T47D (cell line): ENCODE results near the gene ADSS2.
A peak's percentile ranks its signal among the peaks of the same experiment; 100 is the strongest.

Experiments used
- DNase-seq, 2 experiments: peaks; one replicate each; pipeline versions ENCODE4 v3.0.0 to v3.0.0-alpha.2; 2011 to 2012; ENCODE audit warnings: low read depth in 1 of 2, low spot score in 1 of 2
- JUND ChIP-seq: IDR thresholded peaks from 2 replicates; pipeline ENCODE4 v1.6.1; 2012; ENCODE audit warnings: low read depth
- in situ Hi-C: cut with HindIII; loops from 2 replicates; pipeline ENCODE4 v1.10.0; 2016; ENCODE audit warnings: low sequenced_read_pairs, low pct_unique_long_range_greater_than_20kb

ADSS2 gene

GRCh38 chr1:244436336-244437085 is 15.2 kb downstream of the ADSS2 start:
- no peak for DNase-seq
- no peak for TF ChIP-seq JUND
- in situ Hi-C loops: no loop called here

DNA sequence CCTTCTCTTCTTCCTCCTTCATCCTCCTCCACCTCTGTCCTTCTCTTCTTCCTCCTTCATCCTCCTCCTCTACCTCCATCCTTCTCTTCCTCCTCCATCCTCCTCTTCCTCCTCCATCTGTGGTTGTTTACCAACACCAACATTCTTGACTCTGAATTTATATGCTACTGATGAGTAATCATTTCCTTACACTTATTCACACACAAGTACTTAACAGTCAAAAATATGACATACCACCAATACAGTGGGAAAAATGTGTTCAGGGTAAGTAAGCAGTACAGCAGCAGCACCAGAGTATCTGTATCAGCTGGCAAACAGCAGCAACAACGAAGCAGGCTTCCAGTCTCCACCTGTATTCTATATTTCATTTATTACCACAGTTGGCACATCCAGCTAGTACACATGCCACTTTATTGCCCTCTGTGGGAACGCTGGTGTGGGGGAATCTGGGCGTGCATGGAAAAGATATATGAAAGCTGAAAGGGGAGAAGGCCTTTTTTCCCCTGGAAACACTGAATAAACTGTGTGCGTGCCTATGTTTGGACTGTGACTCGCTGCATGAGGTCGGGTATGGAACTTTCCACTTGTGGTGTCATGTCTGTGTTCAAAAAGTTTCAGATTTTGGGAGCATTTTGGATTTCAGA is 16.0 kb downstream of the ADSS2 start:
- in situ Hi-C loops: no loop called here
- no peak for TF ChIP-seq JUND
- DNase-seq: no peak

GRCh38 chr1:244431166-244431565 is 20.5 kb downstream of the ADSS2 start:
- in situ Hi-C loops: no loop called here
- TF ChIP-seq JUND: no peak

DNA sequence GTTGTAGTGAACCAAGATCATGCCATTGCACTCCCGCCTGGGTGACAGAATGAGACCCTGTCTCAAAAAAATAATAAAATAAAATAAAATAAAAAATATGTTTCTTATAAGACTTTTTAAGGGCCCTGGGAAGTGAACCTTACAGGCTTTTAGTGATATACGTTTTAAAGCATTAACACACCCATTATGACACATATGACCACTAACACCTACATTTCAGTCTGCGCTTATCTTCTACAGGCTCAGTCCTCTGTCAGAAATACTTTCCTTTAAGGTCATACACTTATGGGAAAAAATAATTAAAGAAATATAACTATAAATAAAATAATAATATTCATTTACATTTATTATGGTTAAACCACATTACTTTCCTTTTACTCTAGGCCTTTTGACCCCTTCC is 21.9 kb downstream of the ADSS2 start:
- in situ Hi-C loops: no loop called here
- no peak for DNase-seq
- no peak for TF ChIP-seq JUND

More at GRCh38 chr1:244431166-244431565, 20.5 kb downstream of the ADSS2 start:
- no peak for DNase-seq

DNA sequence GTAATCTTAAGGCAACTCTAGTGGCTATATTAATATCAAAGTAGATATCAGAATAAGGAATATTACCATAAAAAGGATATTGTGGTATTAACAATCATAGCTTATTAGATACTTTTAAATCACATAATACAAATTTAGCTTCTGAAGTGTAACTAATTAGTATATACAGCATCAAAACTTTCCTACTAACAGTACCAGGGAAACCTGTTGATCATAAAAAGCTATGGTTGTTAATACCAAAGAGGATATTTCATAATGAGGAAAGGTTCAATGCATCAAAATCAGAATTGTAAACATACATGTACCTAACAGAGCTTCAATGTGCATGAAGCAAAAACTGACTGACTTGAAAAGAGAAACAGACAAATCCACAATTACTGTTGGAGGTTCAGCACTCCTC is 24.1 kb downstream of the ADSS2 start:
- in situ Hi-C loops: no loop called here
- DNase-seq: no peak
- no peak for TF ChIP-seq JUND

GRCh38 chr1:244424649-244425334 is 26.9 kb downstream of the ADSS2 start:
- in situ Hi-C loops: no loop called here
- no peak for DNase-seq
- TF ChIP-seq JUND: no peak

- TF ChIP-seq JUND: no peak
- DNase-seq: no peak
- in situ Hi-C loops: no loop called here
Measured at GRCh38 chr1:244422174-244422573, 29.5 kb downstream of the ADSS2 start.

DNA sequence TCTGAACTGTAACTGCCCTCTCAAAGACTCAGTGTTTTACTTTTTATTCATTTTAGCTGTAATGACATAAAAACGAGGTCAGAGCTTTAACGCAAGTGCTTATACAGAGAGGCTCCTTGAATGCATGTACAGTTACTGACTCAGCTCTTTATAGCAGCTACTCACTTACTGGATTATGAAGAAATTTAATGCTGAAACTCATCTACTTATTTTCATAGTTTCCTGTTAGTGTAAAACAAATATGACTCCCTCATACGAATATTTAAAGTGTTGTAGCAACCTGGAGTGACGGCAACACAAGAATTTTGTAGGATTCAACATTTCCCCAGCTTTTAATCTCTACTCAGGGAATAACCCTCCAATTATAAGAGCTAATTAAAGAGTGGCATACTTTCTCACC is 32.7 kb downstream of the ADSS2 start:
- in situ Hi-C loops: no loop called here
- DNase-seq: no peak
- TF ChIP-seq JUND: no peak

- in situ Hi-C loops: no loop called here
- no peak for TF ChIP-seq JUND
- DNase-seq: peak in 1 of 2 experiments; percentile 39
Measured at GRCh38 chr1:244414543-244414942, 37.2 kb downstream of the ADSS2 start.

DNA sequence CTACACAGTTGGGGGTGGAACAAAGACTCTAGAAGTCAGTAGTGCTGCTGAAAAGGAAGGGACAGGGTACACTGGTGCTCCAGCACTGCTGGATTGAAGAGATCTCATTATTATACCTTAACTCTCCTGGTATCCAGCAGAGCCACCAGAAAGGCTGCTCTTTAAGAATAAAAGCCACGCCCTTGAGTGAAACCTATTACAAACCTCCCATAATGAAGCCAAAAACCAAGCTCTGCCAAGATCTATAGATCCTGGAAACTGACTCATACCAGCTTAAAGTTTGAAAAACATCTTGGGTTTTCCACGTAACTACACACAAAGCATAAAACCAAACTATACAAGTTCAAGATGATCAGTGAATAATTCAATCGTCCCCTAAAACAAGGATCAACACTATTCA is 38.0 kb downstream of the ADSS2 start:
- no peak for DNase-seq
- in situ Hi-C loops: no loop called here
- no peak for TF ChIP-seq JUND

- no peak for TF ChIP-seq JUND
- in situ Hi-C loops: no loop called here
- no peak for DNase-seq
Measured at GRCh38 chr1:244412176-244412575, 39.5 kb downstream of the ADSS2 start.

DNA sequence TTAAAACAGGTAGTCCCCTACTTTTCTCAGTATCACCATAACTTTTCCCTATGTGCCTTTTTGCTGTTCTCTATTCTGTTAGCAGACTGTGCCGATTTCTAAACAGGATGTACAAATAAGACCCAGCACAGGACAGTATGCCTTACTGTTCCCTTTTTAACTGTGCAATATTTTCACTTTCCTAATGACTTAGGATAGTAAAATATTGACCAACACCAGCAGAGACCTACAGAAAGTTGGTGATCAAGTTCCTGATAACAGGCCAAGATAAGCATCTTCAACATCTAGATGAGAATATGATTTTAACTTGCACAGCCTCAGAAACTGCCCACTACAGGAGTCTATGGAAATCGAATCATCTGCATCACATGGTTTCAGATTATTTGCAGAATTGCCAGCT is 42.0 kb downstream of the ADSS2 start:
- in situ Hi-C loops: no loop called here
- no peak for TF ChIP-seq JUND

GRCh38 chr1:244406337-244406736 is 45.4 kb downstream of the ADSS2 start:
- DNase-seq: no peak
- no peak for TF ChIP-seq JUND
- in situ Hi-C loops: no loop called here

More for the DNA sequence above, 42.0 kb downstream of the ADSS2 start:
- DNase-seq: no peak
